ENCODE results near the gene OR56A3.

OR56A3 gene

DNA sequence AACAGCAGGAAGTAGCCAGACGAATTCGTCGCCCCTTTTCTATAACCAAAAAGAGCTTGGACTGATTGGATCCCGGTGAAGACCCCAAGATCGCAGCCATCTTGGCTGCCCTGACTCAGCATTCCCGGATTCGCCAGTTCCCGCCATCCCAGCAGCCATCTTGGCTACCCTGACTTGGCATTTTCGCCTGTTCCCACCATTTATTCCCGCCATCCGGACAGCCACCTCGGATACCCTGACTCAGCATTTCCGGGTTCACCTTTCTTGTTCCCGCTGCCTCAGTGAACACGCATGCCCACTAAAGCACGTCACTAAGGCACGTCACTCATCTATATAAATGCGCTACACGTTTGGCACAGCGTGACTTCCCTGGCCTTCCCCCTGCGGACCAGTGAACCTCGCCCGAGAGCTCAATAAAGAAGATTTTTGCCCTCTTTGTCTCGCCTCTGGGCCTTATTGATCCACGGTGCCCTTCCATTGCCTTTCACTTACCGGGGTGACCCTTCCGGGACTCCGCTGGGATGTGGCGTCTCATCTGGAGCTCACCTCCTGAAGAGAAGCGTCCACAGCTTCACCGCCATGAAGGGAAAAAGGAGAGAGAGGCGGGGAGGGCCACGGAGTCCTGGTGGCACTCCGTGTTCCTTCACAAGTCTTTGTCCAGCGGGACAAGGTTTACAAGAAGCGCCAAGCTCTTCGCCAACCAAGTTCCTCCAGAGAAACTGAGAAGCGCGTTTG is 4.0 kb upstream of the OR56A3 start:
- DNase-seq (ENCODE audit: low read depth in 1 of 2, low spot score in 1 of 2): no peak
- TF ChIP-seq POLR2AphosphoS5 (IDR thresholded peaks at IDR 0.05; ENCODE audit: low read depth) (no peak), SPI1 (IDR thresholded peaks at IDR 0.05; ENCODE audit: borderline replicate concordance, low read depth) (no peak), GABPA (IDR thresholded peaks at IDR 0.05; ENCODE audit: low read depth) (no peak)
- TF ChIP-seq, protein P1, sequence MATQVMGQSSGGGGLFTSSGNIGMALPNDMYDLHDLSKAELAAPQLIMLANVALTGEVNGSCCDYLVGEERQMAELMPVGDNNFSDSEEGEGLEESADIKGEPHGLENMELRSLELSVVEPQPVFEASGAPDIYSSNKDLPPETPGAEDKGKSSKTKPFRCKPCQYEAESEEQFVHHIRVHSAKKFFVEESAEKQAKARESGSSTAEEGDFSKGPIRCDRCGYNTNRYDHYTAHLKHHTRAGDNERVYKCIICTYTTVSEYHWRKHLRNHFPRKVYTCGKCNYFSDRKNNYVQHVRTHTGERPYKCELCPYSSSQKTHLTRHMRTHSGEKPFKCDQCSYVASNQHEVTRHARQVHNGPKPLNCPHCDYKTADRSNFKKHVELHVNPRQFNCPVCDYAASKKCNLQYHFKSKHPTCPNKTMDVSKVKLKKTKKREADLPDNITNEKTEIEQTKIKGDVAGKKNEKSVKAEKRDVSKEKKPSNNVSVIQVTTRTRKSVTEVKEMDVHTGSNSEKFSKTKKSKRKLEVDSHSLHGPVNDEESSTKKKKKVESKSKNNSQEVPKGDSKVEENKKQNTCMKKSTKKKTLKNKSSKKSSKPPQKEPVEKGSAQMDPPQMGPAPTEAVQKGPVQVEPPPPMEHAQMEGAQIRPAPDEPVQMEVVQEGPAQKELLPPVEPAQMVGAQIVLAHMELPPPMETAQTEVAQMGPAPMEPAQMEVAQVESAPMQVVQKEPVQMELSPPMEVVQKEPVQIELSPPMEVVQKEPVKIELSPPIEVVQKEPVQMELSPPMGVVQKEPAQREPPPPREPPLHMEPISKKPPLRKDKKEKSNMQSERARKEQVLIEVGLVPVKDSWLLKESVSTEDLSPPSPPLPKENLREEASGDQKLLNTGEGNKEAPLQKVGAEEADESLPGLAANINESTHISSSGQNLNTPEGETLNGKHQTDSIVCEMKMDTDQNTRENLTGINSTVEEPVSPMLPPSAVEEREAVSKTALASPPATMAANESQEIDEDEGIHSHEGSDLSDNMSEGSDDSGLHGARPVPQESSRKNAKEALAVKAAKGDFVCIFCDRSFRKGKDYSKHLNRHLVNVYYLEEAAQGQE (IDR thresholded peaks at IDR 0.05; ENCODE audit: insufficient replicate concordance, low read depth): no peak
- TF ChIP-seq, protein P2, sequence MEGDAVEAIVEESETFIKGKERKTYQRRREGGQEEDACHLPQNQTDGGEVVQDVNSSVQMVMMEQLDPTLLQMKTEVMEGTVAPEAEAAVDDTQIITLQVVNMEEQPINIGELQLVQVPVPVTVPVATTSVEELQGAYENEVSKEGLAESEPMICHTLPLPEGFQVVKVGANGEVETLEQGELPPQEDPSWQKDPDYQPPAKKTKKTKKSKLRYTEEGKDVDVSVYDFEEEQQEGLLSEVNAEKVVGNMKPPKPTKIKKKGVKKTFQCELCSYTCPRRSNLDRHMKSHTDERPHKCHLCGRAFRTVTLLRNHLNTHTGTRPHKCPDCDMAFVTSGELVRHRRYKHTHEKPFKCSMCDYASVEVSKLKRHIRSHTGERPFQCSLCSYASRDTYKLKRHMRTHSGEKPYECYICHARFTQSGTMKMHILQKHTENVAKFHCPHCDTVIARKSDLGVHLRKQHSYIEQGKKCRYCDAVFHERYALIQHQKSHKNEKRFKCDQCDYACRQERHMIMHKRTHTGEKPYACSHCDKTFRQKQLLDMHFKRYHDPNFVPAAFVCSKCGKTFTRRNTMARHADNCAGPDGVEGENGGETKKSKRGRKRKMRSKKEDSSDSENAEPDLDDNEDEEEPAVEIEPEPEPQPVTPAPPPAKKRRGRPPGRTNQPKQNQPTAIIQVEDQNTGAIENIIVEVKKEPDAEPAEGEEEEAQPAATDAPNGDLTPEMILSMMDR (IDR thresholded peaks at IDR 0.05; ENCODE audit: insufficient read depth, low read length): no peak
- H3K4me3 ChIP-seq (replicated peaks; ENCODE audit: insufficient read depth, low read length): no peak overlapping the region
- H3K27ac ChIP-seq (replicated peaks): no peak overlapping the region
- no peaks in the 10 kb centered on the region for H3K27me3 ChIP-seq (ENCODE audit: insufficient read depth, poor library complexity, severe bottlenecking)

DNA sequence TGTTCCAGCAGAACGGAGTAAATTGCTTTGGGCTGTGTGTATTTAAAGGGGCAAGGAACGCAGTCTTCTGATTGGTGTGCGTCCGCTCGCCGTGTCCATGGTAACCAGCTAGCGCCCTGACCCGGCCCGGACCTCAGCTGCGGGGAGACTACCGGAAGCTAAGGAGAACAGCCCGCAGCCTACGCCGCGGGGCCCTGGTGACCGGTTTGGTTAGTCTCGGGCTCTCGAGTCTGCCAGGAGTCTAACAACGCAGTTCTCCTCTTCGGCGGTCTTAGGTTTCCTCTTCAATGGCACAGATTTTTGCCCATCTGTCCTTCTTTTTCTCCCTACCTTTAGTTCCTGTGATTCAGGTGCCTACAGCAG is 3.5 kb upstream of the OR56A3 start:
- no peak overlapping the region for H3K4me3 ChIP-seq (replicated peaks; ENCODE audit: insufficient read depth, low read length)
- DNase-seq (ENCODE audit: low read depth in 1 of 2, low spot score in 1 of 2): no peak
- TF ChIP-seq SPI1 (IDR thresholded peaks at IDR 0.05; ENCODE audit: borderline replicate concordance, low read depth): no peak
- TF ChIP-seq, protein P2 (IDR thresholded peaks at IDR 0.05; ENCODE audit: insufficient read depth, low read length): no peak
- TF ChIP-seq GABPA (IDR thresholded peaks at IDR 0.05; ENCODE audit: low read depth): no peak
- TF ChIP-seq, protein P1 (IDR thresholded peaks at IDR 0.05; ENCODE audit: insufficient replicate concordance, low read depth): no peak
- no peak for TF ChIP-seq POLR2AphosphoS5 (IDR thresholded peaks at IDR 0.05; ENCODE audit: low read depth)
- no peak overlapping the region for H3K27ac ChIP-seq (replicated peaks)
- H3K27me3 ChIP-seq (ENCODE audit: insufficient read depth, poor library complexity, severe bottlenecking): peaks cover under 1% of the 10 kb centered on the region

DNA sequence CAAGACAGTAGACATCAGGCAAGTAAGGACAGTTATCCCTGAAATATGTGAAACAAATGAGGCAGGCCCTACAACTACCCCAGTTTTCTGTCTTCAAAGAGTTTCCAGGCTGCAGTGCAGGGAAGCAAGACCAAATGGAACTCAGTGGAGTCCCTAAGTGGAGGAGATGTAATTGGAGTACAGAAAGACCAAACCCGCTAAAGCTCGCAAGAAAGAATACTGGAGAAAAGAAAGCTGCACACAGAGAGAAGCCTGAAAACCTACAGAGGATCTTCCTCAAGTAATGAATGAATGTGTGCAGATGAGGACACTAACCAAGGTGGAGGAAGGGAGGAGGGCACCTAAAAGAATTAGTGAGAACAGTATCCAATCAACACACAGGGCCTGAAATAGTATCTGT is 1.3 kb upstream of the OR56A3 start:
- Histone ChIP-seq H3K4me3 (replicated peaks; ENCODE audit: insufficient read depth, low read length) (no peak overlapping the region), H3K27me3 (ENCODE audit: insufficient read depth, poor library complexity, severe bottlenecking) (peaks cover 7% of the 10 kb centered on the region), H3K27ac (replicated peaks) (no peak overlapping the region)
- TF ChIP-seq, protein P2 (IDR thresholded peaks at IDR 0.05; ENCODE audit: insufficient read depth, low read length): no peak
- TF ChIP-seq SPI1 (IDR thresholded peaks at IDR 0.05; ENCODE audit: borderline replicate concordance, low read depth) (no peak), POLR2AphosphoS5 (IDR thresholded peaks at IDR 0.05; ENCODE audit: low read depth) (no peak), GABPA (IDR thresholded peaks at IDR 0.05; ENCODE audit: low read depth) (no peak)
- TF ChIP-seq, protein P1 (IDR thresholded peaks at IDR 0.05; ENCODE audit: insufficient replicate concordance, low read depth): no peak
- no peak for DNase-seq (ENCODE audit: low read depth in 1 of 2, low spot score in 1 of 2)

Measured in HL-60 (cell line).